HG02642 (cell line): Measurements from ENCODE around the gene BRD9.

ENCODE experiments used
- ATAC-seq: cut with Tn5 transposase; IDR thresholded peaks from one replicate; pipeline ENCODE4 v1.9.1; 2021; ENCODE audit warnings: mild to moderate bottlenecking; ENCODE audit not compliant: unreplicated experiment, poor library complexity

BRD9 gene

DNA sequence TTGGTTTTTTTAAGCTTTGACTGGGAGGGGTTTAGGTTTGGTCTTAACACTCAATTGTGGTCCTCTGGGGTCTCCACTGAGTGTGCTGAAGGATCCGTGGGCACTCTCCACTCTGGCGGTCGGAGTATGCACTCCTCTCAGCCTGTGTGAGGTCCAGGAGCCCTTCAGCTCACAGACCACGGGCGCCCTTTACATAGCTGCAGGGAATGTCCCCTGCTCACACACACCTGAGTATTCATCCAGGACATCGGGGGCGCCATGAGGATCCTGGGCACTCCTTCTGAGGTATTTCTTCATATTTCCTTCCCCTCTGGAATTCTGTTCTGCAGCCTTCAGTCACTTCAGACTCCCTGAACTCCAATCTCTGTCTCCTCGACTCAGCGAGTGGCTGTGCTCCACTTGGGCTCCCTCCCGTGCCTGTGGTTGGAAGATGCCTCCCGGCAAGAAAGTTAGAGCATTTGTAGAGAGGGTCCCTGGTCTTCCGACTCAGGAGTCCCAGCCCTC is 12.6 kb upstream of the BRD9 start:
- ATAC-seq = no peak

DNA sequence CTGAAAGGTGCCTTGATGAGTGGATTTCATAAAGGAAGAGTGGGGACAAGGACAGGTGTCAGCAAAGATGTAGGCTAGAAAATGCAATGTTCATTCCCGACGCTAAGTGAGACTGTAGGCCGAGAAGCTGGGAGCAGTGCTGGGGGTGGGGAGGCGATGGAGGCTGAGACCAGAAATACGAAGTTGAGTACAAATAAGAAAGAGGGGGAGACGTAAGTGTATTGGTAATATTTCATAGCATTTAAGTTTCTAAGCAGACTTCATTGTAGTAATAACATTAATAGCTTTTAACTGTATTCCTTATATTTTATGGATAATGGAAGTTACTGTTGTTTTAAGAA is 11.1 kb upstream of the BRD9 start:
- ATAC-seq = no peak

DNA sequence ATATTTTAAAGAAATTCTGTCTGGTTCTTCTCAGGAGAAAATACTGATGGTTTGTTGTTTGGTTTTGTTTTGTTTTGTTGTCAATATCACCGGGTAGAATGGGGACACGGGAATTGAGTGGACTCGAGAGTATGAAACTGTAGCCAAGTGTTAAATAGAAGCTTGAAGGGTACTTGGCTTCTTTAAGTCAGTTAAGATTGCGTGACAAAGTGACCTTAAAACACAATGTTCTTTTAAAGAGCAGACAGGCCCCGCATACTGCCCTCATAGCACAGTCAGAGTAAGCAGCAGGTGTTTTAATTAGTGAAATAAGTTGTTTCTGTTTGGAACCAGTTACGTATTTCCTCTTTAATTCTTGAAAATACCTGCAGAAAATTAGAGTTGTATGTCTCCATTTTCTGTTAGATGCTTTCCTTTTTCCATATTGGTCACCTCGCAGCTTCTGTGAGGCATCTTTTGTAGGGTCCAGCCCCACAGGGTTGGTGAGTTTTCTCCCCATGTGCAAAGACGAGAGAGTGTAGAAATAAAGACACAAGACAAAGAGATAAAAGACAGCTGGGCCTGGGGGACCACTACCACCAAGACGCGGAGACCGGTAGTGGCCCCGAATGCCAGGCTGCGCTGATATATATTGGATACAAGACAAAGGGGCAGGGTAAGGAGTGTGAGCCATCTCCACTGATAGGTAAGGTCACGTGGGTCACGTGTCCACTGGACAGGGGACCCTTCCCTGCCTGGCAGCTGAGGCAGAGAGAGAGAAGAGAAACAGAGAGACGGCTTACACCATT is 9.7 kb upstream of the BRD9 start:
- no peak for ATAC-seq

DNA sequence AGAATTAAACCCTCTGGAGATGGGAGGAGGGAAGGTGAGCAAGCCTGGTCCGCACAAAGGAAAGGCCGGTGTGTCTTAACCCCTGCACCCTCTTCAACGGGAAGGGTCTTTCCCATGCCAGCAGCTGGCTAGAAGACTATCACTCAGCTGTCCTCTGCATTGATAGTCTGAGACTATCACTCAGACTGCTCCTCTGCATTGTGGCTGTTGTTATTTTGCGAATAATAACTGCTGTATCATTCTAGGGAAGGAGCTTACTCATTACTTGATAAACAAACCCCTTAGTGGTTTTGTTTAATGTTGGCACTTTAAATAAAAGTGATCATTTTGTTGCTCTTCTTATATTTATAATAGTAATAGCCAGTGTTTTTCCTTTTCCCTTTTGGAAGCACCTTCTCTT is 8.2 kb upstream of the BRD9 start:
- no peak for ATAC-seq

DNA sequence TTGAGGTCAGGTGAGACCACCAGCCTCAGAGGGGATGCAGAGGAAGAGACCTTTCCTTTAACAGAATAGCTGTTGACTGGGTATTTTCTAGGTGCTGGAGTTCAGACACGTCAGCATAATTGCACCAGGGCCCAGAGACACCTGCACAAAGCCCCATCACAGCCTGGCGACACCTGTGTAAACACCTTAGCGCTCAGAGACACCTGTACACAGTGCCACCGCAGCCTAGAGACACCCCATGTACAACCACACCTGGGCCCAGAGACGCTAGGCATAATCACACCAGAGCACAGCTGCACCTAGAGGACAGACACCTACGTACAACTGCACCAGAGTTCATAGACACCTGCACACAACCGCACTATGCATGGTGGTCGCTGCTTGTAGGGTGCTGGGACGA is 1.1 kb upstream of the BRD9 start:
- no peak for ATAC-seq

DNA sequence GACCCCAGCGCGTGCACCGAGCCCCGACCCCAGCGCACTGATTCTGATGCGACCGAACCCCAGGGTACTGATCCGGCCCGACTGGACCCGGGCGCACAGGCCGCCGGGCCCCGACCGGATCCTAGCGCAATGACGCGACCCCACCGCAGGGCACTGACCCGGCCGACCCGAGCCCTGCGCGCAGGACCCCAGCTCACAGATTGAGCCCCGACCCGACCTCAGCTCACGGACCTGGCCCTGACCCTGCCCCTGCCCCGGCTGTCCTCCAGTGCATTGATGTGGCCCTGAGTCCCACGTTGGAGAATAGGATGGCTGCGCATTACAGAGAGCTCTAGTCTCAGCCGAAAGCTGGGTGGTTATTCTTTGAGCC is 521 bp upstream of the BRD9 start:
- peak; percentile 16 for ATAC-seq

DNA sequence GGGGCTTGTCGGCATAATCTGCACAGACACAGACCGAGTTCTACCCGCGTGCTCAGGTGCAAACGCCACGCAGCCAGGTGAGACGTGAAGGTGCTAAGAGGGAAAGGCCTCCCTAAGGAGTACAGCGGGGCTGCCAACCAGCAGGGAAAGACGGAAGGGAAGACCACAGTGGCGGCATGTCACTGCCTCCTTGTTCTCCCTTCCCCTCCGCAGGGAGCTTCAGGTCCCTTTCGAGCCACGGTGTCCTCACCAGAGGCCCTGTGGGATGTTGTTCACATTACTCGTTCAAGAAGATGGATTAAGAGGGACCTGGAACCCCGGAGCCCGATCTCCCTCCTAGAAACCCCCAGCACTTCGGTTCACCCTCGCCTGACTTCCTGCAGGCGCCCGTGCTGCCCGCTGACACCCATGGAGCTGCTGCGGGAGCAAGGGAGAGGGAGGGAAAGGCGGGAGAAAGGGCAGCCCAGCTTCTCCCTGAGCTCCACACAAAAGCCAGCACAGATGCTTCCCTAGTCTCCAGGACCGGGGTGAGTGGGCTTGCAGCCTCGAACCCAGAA is 686 bp downstream of the BRD9 start:
- ATAC-seq = peak; percentile 8

DNA sequence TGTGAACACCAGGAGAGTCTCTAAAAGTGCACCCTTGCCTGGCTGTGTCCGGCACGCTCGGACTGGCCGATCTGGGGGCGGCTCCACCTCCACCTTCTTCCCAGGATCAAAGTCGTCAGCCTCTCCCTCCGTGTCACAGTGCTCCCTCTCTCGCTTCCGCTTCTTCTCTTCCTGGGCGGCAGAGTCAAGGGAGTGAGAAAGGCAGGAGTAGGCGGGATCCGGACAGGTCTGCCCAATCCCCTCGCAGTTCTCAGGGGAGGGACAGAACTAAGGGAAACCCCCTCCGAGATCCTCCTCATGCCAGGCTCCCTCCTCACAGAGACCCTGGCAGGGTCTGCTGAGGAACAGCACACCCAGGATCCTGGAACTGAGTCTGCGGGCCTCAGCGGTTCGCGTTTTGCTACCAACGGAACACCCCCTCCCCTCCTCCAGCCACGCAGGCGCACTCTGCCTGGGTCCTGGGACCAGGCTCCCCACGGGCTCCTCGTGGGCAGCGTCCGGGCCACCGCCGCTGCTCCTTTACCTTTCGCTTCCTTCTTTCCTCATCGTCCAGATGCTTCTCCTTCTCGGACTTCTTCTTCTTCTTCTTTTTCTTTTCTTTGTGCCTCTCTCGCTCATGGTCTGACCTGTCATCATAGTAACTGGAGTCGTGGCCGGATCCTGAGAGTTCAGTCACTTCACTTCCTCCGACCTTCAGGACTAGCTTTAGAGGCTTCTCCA is 1.3 kb downstream of the BRD9 start:
- no peak for ATAC-seq

DNA sequence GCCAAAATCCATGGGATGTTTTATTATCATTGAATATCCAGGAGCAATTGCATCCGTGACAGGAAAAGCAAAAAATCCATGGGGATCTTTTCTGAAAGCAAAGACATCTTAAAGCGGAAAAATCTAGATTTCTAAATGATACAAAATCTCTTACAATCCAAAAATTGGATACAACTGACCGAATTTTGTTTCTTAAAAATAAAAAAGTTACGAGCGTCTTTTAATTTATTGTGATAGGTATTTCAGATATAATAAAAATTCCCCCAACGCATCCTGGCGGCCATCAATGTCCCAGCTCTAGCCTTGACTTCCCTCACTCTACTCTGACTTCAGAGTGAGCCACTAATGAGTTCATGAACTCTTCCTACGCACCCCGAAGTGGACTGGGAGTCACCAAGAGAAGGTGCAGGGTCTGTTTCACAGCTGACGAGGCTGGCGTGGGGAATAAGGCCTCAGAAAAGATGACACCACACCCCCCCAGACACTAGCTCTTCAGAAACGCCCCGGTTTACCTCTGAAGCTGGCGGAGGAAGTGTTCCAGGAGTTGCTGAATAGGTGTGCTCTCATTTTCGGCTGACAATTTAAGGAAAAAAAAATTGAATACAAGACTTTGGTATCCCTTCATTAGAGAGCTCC is 3.4 kb downstream of the BRD9 start:
- ATAC-seq = no peak

DNA sequence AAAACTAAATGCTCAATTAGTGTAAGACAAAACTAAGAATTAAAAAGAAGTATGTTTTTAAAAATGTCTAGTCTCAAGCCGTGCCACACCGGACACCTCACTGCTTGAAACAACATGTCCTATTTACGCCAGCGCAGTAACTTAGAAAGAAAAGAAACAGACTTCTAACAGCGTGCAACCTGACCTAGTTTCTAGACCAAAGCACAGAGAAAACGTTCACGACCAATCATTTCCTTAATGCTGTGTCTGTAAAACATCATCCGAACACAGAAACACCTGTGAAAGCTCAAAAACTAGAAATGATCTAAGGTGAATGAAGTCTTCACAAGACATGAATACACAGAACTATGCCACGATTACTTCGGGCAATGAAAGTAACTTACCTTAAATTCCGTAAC is 4.0 kb downstream of the BRD9 start:
- no peak for ATAC-seq

DNA sequence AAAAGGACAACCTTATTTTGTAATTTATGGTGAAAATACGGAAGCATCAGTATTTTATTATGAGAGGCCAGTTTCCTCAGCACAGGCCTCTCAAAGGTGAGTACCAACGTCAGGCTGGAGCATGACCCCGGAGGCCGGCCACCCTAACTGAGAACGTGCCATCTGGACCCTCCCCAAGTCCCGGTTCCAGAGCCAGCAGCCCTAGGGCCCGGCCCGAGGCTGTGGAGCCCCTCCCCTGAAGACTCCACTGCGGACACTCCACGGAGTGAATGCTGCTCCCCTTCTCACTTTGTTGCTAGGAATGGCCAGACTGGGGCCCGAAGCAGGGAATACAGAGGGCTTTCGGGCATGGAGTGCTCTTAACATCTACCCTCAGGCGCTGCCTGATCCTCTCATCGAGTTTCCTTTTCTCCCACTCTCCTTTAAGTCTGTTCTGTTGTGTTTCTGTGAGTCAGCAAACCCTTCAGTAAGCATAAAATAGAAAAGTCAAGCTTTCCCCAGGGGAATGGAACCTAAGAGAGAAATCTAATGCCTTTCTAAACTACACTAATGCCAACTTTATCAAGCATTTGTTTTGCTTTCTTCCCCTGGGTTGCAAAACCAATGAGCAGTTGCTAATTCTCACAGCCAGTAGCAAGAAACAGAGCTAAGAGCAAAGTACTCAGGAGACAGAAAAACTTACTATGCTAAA is 4.5 kb downstream of the BRD9 start:
- ATAC-seq = no peak

DNA sequence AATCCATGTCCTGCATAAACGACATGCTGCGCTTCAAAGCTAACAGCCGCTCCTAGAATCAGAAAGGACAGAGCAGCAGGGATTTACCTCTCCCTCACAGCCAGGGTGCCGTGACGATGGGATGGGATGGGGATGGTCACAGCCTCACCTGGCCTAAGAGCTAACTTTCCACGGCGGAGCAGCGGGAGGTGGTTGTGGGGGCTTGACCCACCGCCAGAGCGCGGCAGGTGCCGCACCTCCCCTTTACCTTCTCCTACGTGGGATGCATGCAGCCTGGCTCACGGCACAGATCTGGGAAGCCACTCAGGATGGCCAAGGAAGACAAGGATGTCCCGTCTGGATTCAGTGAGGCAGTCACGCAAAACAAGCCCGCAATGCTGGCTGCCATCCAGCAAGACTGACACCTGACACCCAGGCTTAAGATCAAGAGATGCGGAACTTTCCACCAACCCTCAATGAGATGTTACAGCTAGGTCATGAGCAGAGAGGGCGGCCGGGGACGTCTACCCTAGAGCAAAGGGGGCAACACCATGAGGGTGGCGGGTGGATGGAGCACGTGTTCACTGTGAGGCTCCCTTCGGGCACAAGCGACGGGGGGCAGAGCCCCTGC is 5.8 kb downstream of the BRD9 start:
- ATAC-seq = no peak

DNA sequence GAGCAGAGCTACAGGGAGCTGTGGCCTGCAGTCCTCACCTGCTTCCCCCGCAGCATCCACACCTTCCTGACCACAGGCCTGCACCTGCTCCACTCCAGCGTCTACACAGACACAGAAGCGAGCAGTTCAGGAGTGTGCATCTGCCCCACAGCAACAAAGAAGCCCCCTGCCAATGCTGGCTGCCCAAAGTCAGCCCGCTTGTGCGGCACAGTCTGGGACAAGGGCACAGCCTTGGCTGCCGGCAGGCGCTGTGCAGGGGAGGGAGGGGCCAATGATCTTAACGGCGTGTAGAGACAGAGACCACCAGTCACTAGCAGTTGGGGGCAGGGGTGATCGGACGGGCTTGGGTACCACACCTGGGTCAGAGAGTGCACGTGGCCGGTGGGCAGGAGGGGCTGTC is 6.6 kb downstream of the BRD9 start:
- no peak for ATAC-seq

DNA sequence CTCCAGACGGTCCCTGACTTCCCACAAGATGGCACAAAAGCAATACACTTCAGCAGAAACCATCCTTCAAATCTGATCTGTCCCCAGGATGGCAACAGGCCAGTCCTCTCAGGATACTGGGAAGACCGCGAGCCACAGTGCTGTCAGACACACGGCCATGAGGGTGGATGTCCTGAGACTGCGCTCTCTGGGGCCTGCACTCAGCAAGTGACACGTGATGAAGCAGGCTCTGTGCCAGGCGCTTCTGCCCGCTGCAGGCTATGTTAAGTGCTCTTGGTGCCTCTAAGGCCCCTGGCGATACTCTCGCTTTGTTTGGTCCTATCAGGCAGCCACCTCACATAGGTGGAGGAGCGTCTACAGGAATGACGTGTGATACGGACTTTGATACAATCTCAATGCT is 7.1 kb downstream of the BRD9 start:
- ATAC-seq = no peak

DNA sequence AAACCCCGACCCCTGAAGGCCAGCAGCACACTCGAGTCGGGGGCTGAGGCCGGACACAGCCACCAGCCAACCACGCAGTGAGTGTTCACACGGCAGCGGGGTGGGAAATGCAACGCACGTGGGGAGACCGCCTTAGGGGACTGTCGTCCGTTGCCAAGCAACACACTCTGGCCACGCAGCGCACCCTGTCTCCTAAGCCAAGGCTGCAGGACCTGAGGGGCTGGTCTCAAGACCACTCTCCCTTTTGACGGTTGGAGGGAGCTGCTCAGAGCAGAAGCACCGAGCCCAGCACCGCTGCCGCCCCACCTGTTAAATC is 7.5 kb downstream of the BRD9 start:
- ATAC-seq = no peak

DNA sequence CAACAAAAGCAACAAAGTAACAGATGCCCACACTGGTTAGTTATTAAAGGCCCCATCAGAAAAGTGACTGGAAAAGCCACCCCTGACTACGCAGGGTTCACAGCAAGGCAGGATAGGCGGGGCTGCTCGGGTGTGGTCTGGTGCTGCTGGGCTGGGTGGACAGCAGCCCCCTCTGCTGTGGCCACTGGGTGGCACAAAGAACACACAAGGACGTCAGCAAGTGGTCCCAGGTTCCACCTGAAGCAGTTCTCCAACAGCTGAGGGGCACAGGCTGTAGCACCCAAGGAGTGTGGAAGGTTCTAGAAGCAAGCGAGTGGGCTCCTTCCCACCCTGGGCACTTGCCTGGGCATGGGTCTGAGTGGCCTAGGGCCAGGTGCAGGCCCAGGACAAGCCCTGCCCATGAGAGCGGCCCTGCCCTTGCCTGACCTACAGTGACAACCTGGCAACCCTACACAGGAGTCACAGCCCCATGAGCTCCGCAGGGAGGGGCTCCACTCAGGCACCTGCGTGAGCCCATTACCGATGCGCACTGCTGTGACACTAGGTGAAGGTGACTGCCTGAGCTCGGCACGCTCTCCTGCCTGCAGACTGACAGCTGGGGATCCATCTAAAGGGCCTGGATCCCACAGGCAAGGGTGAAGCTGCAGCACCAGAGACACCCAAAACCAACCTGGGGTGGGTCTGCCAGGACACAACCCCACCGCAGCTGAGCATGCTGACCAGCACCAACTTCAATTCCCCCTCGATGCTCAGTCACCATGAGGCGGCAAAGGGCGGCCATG is 8.1 kb downstream of the BRD9 start:
- ATAC-seq = no peak

DNA sequence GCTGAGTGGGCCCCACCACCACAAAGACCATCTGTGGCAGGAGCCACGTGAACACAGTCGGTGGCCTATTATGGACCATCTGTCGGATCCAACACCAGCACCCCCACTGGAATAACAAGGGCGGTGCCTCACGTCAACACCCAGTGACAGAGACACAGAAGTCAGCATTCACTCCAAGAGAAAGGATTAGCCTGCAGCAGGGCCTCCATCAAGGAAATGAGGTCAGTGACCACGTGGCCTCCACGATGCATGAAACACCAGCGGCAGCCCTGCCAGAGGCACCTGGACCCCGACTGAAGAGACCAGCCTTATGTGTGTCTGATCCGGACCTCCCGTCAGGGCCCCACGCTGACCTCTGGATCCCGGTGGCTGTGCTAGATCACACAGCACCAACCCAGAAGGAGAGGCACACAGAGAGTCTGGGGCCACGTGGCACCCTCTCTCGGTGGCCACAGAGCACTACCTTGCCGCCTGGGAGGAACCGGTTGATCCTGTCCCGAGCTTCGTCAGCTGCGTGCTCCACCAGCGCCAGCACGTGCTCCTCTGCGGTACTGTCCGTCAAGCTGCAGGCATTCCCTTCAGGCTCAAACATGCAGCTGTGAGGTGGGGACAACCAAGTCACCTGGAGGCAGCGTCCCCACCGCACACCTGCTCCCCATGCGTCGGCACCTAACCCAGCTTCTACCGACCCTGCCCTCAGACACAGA is 9.0 kb downstream of the BRD9 start:
- ATAC-seq = no peak

DNA sequence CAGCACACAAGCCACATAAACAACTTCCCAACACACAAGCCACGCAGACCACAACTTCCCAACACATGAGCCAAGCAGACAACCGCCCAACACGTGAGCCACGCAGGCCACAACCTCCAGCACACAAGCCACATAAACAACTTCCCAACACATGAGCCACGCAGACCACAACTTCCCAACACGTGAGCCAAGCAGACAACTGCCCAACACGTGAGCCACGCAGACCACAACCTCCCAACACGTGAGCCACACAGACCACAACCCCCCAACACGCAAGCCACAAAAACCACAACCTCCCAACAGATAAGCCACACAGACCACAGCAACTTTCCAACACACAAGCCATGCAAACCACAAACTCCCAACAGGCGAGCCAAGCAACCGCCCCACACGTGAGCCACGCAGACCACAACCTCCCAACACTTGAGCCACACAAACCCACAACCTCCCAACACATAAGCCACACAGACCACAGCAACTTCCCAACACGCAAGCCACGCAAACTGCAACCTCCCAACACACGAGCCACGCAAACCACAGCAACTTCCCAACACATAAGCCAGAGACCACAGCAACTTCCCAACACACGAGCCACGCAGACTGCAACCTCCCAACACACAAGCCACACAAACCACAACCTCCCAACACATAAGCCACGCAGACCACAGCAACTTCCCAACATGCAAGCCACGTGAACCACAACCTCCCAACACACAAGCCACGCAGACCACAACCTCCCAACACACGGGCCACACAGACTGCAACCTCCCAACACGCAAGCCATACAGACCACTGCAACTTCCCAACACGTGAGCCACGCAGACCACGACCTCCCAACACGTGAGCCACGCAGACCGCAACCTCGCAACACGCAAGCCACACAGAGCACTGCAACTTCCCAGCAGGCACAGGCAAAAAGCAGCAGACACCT is 10.1 kb downstream of the BRD9 start:
- no peak for ATAC-seq
